DMS114 treated with DMSO at 0.1 percent for 48 hours (cell line): ENCODE data around the gene DAB2.
"Not testable (repeated sequence)": the region's sequence is repeated elsewhere in the genome, so short reads cannot be mapped to it uniquely, and the experiment has no call there.

Source experiments
- DNase-seq: peaks from one replicate; lab custom pipeline; 2025; ENCODE audit not compliant: unreplicated experiment; lab: John Stamatoyannopoulos, UW

The DAB2 gene

GRCh38 chr5:39352170-39352569 lies 72.6 kb downstream of the DAB2 start:
- DNase-seq, result no peak

GRCh38 chr5:39349484-39349883 lies 75.3 kb downstream of the DAB2 start:
- DNase-seq, result no peak

- DNase-seq, result no peak
These were observed 82.3 kb downstream of the DAB2 start for GRCh38 chr5:39342460-39342859.

- DNase-seq, result no peak
These were observed 82.9 kb downstream of the DAB2 start for GRCh38 chr5:39341896-39342295.

GRCh38 chr5:39340506-39340905 lies 84.3 kb downstream of the DAB2 start:
- no peak for DNase-seq

GRCh38 chr5:39337252-39337915 lies 87.4 kb downstream of the DAB2 start:
- DNase-seq, result no peak

GRCh38 chr5:39334296-39334695 lies 90.5 kb downstream of the DAB2 start:
- DNase-seq, result not testable (repeated sequence)

- DNase-seq, result no peak
These were observed 91.7 kb downstream of the DAB2 start for GRCh38 chr5:39333104-39333503.

GRCh38 chr5:39331861-39332381 lies 92.9 kb downstream of the DAB2 start:
- DNase-seq, result no peak

GRCh38 chr5:39328731-39329130 lies 96.0 kb downstream of the DAB2 start:
- DNase-seq, result no peak

- DNase-seq, result no peak
These were observed 101.2 kb downstream of the DAB2 start for GRCh38 chr5:39323542-39323941.
